ENCODE measurements around the gene NR3C1.

The NR3C1 gene

GRCh38 chr5:143403593-143404415 is at the start of gene NR3C1:
TSS of gene NR3C1 (minus strand) at chr5:143403686. CDS start at chr5:143400839, 2,847 bp downstream.
- peak; percentile 85 for DNase-seq (ENCODE audit: low read depth)

- no peak for DNase-seq (ENCODE audit: low read depth)
Observed at GRCh38 chr5:143449772-143450171, 46.3 kb upstream of the NR3C1 start.

GRCh38 chr5:143448518-143448917 is 45.0 kb upstream of the NR3C1 start:
- no peak for DNase-seq (ENCODE audit: low read depth)

- DNase-seq (ENCODE audit: low read depth): no peak
Observed at GRCh38 chr5:143447983-143448382, 44.5 kb upstream of the NR3C1 start.

GRCh38 chr5:143446535-143447226 is 43.2 kb upstream of the NR3C1 start:
- DNase-seq (ENCODE audit: low read depth): no peak

GRCh38 chr5:143445776-143446175 is 42.3 kb upstream of the NR3C1 start:
- no peak for DNase-seq (ENCODE audit: low read depth)

- no peak for DNase-seq (ENCODE audit: low read depth)
Observed at GRCh38 chr5:143443330-143443729, 39.8 kb upstream of the NR3C1 start.

- DNase-seq (ENCODE audit: low read depth): no peak
Observed at GRCh38 chr5:143442385-143442784, 38.9 kb upstream of the NR3C1 start.

- no peak for DNase-seq (ENCODE audit: low read depth)
Observed at GRCh38 chr5:143440448-143441115, 37.1 kb upstream of the NR3C1 start.

- no peak for DNase-seq (ENCODE audit: low read depth)
Observed at GRCh38 chr5:143437666-143438273, 34.3 kb upstream of the NR3C1 start.

- DNase-seq (ENCODE audit: low read depth): no peak
Observed at GRCh38 chr5:143436871-143437270, 33.4 kb upstream of the NR3C1 start.

GRCh38 chr5:143435210-143435657 is 31.7 kb upstream of the NR3C1 start:
- DNase-seq (ENCODE audit: low read depth): no peak

GRCh38 chr5:143434261-143435209 is 31.0 kb upstream of the NR3C1 start:
- peak; percentile 34 for DNase-seq (ENCODE audit: low read depth)

GRCh38 chr5:143433670-143434069 is 30.2 kb upstream of the NR3C1 start:
- DNase-seq (ENCODE audit: low read depth): no peak

GRCh38 chr5:143432658-143433239 is 29.3 kb upstream of the NR3C1 start:
- no peak for DNase-seq (ENCODE audit: low read depth)

GRCh38 chr5:143431789-143432188 is 28.3 kb upstream of the NR3C1 start:
- DNase-seq (ENCODE audit: low read depth): no peak

GRCh38 chr5:143428738-143429420 is 25.4 kb upstream of the NR3C1 start:
- DNase-seq (ENCODE audit: low read depth): no peak

- no peak for DNase-seq (ENCODE audit: low read depth)
Observed at GRCh38 chr5:143428155-143428554, 24.7 kb upstream of the NR3C1 start.

GRCh38 chr5:143427122-143427735 is 23.7 kb upstream of the NR3C1 start:
- DNase-seq (ENCODE audit: low read depth): no peak
